HepG2 (cell line): Measurements from ENCODE around the gene PRMT5. TPM values are rescaled to one million over a fixed set of nuclear protein-coding genes. Genes with fewer than 3 reads are reported as not detected.

ENCODE experiments used
- ADNP ChIP-seq: sonication (generic); formaldehyde crosslinking; IDR thresholded peaks from 2 replicates; pipeline ENCODE4 v1.4.0; 2020; ENCODE audit warnings: missing genetic modification reagents
- CENPT ChIP-seq: sonication (generic); formaldehyde crosslinking; IDR thresholded peaks from 2 replicates; pipeline ENCODE4 v1.8.0; 2022; ENCODE audit warnings: low read depth, mild to moderate bottlenecking, moderate library complexity, missing genetic modification reagents
- KLF16 ChIP-seq, 2 experiments: sonication (generic) in 1 of 2; formaldehyde crosslinking in 1 of 2; IDR thresholded peaks; 2 replicates each; pipeline versions ENCODE4 v1.6.1 to v1.8.0; 2016 to 2023; ENCODE audit warnings: missing genetic modification reagents in 2 of 2, missing compliant biosample characterization in 1 of 2
- NAIF1 ChIP-seq: sonication (generic); formaldehyde crosslinking; IDR thresholded peaks from 2 replicates; pipeline ENCODE4 v1.5.0; 2020; ENCODE audit warnings: mild to moderate bottlenecking, missing genetic modification reagents, borderline replicate concordance
- SALL2 ChIP-seq: sonication (generic); formaldehyde crosslinking; IDR thresholded peaks from 2 replicates; pipeline ENCODE4 v1.8.1; 2023; ENCODE audit warnings: mild to moderate bottlenecking, missing genetic modification reagents, inconsistent platforms
- ZNF224 ChIP-seq: sonication (generic); formaldehyde crosslinking; IDR thresholded peaks from 2 replicates; pipeline ENCODE4 v1.5.0; 2020; ENCODE audit warnings: mild to moderate bottlenecking, missing genetic modification reagents
- ZNF235 ChIP-seq: sonication (generic); formaldehyde crosslinking; IDR thresholded peaks from 2 replicates; pipeline ENCODE4 v1.8.1; 2023; ENCODE audit warnings: mild to moderate bottlenecking, missing genetic modification reagents, borderline replicate concordance
- ZNF274 ChIP-seq: sonication (generic); formaldehyde crosslinking; IDR thresholded peaks from 2 replicates; pipeline ENCODE4 v1.5.1; 2020; ENCODE audit warnings: mild to moderate bottlenecking, missing genetic modification reagents
- ZNF652 ChIP-seq: IDR thresholded peaks from 2 replicates; pipeline ENCODE4 v1.6.1; 2016; ENCODE audit warnings: low read depth, borderline replicate concordance
- polyA plus RNA-seq, 8 experiments: library from polyadenylated mRNA; depleted of rRNA in 3 of 8; stranded (reverse) in 7 of 8; unstranded in 1 of 8; fragments of >200 nt; fragmentation: Illumina TruSeq in 4 of 8; extraction: Trizol in 4 of 8; gene quantifications; 2 replicates each; pipeline versions ENCODE4 v1.2.1 to v1.2.3, GENCODE V29; 2011 to 2016; ENCODE audit warnings: low read depth in 4 of 8, missing spikeins in 1 of 8, mixed read lengths in 1 of 8; ENCODE audit not compliant: insufficient read depth in 1 of 8
- total RNA-seq, 5 experiments: library from RNA; depleted of rRNA; stranded (reverse); fragments of >200 nt; fragmentation: Illumina TruSeq; extraction: Trizol; gene quantifications; 2 replicates each; pipeline ENCODE4 v1.2.3, GENCODE V29; 2016; ENCODE audit warnings: low read depth in 1 of 5
- TF ChIP-seq, protein P1 (sequence below): sonication (generic); formaldehyde crosslinking; IDR thresholded peaks from 2 replicates; pipeline ENCODE4 v1.4.0; 2020; ENCODE audit warnings: missing genetic modification reagents, borderline replicate concordance
- TF ChIP-seq, protein P2 (sequence below): sonication (generic); formaldehyde crosslinking; IDR thresholded peaks from 2 replicates; pipeline ENCODE4 v1.4.0; 2020; ENCODE audit warnings: missing genetic modification reagents, borderline replicate concordance
- TF ChIP-seq, protein P3 (sequence below): sonication (generic); formaldehyde crosslinking; IDR thresholded peaks from 2 replicates; pipeline ENCODE4 v1.5.1; 2020; ENCODE audit warnings: missing genetic modification reagents, mild to moderate bottlenecking, borderline replicate concordance
- TF ChIP-seq, protein P4 (sequence below): sonication (generic); formaldehyde crosslinking; IDR thresholded peaks from 2 replicates; pipeline ENCODE4 v1.8.0; 2022; ENCODE audit warnings: mild to moderate bottlenecking, missing genetic modification reagents

Gene PRMT5
- total and polyA plus RNA-seq, 2 of the 13 experiments (the other 11 are each of a cell fraction or from before 2014, with no cell fraction given), result 210 to 354 TPM

DNA sequence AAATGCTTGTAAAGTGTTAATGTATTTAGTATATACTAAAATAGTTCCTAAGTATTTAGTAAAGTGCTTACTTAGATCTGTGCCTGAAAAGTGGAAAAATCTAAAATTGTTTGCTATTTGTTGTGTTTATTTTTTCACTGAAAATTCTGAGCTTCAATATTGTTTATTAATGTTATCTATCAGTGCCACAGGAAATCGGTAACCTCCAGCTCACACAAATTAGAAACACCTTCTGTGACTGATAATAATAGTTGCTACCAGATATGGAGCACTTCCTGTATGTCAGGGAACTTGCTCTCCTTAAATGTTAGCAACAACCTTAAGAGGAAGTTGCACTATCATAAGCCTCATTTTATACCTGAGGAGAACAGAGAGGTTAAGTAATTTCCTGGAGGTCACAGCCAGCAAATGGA, 58.4 kb downstream of the PRMT5 start (continued):
- TF ChIP-seq, protein P1, sequence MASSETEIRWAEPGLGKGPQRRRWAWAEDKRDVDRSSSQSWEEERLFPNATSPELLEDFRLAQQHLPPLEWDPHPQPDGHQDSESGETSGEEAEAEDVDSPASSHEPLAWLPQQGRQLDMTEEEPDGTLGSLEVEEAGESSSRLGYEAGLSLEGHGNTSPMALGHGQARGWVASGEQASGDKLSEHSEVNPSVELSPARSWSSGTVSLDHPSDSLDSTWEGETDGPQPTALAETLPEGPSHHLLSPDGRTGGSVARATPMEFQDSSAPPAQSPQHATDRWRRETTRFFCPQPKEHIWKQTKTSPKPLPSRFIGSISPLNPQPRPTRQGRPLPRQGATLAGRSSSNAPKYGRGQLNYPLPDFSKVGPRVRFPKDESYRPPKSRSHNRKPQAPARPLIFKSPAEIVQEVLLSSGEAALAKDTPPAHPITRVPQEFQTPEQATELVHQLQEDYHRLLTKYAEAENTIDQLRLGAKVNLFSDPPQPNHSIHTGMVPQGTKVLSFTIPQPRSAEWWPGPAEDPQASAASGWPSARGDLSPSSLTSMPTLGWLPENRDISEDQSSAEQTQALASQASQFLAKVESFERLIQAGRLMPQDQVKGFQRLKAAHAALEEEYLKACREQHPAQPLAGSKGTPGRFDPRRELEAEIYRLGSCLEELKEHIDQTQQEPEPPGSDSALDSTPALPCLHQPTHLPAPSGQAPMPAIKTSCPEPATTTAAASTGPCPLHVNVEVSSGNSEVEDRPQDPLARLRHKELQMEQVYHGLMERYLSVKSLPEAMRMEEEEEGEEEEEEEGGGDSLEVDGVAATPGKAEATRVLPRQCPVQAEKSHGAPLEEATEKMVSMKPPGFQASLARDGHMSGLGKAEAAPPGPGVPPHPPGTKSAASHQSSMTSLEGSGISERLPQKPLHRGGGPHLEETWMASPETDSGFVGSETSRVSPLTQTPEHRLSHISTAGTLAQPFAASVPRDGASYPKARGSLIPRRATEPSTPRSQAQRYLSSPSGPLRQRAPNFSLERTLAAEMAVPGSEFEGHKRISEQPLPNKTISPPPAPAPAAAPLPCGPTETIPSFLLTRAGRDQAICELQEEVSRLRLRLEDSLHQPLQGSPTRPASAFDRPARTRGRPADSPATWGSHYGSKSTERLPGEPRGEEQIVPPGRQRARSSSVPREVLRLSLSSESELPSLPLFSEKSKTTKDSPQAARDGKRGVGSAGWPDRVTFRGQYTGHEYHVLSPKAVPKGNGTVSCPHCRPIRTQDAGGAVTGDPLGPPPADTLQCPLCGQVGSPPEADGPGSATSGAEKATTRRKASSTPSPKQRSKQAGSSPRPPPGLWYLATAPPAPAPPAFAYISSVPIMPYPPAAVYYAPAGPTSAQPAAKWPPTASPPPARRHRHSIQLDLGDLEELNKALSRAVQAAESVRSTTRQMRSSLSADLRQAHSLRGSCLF (CRISPR knock-in tag), result no peak
- TF ChIP-seq KLF16 (CRISPR knock-in tag; IDR thresholded peaks at IDR 0.05), result no peak
- TF ChIP-seq ZNF224 (CRISPR knock-in tag), result no peak
- no peak for TF ChIP-seq CENPT
- TF ChIP-seq ADNP (CRISPR knock-in tag), result no peak; the same call in 1 of the 2 replicates
- TF ChIP-seq NAIF1 (CRISPR knock-in tag), result peak; percentile 8; the same call in 1 of the 2 replicates
- TF ChIP-seq, protein P2, sequence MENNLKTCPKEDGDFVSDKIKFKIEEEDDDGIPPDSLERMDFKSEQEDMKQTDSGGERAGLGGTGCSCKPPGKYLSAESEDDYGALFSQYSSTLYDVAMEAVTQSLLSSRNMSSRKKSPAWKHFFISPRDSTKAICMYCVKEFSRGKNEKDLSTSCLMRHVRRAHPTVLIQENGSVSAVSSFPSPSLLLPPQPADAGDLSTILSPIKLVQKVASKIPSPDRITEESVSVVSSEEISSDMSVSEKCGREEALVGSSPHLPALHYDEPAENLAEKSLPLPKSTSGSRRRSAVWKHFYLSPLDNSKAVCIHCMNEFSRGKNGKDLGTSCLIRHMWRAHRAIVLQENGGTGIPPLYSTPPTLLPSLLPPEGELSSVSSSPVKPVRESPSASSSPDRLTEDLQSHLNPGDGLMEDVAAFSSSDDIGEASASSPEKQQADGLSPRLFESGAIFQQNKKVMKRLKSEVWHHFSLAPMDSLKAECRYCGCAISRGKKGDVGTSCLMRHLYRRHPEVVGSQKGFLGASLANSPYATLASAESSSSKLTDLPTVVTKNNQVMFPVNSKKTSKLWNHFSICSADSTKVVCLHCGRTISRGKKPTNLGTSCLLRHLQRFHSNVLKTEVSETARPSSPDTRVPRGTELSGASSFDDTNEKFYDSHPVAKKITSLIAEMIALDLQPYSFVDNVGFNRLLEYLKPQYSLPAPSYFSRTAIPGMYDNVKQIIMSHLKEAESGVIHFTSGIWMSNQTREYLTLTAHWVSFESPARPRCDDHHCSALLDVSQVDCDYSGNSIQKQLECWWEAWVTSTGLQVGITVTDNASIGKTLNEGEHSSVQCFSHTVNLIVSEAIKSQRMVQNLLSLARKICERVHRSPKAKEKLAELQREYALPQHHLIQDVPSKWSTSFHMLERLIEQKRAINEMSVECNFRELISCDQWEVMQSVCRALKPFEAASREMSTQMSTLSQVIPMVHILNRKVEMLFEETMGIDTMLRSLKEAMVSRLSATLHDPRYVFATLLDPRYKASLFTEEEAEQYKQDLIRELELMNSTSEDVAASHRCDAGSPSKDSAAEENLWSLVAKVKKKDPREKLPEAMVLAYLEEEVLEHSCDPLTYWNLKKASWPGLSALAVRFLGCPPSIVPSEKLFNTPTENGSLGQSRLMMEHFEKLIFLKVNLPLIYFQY, result no peak
- TF ChIP-seq, protein P3, sequence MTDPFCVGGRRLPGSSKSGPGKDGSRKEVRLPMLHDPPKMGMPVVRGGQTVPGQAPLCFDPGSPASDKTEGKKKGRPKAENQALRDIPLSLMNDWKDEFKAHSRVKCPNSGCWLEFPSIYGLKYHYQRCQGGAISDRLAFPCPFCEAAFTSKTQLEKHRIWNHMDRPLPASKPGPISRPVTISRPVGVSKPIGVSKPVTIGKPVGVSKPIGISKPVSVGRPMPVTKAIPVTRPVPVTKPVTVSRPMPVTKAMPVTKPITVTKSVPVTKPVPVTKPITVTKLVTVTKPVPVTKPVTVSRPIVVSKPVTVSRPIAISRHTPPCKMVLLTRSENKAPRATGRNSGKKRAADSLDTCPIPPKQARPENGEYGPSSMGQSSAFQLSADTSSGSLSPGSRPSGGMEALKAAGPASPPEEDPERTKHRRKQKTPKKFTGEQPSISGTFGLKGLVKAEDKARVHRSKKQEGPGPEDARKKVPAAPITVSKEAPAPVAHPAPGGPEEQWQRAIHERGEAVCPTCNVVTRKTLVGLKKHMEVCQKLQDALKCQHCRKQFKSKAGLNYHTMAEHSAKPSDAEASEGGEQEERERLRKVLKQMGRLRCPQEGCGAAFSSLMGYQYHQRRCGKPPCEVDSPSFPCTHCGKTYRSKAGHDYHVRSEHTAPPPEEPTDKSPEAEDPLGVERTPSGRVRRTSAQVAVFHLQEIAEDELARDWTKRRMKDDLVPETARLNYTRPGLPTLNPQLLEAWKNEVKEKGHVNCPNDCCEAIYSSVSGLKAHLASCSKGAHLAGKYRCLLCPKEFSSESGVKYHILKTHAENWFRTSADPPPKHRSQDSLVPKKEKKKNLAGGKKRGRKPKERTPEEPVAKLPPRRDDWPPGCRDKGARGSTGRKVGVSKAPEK (CRISPR knock-in tag), result no peak
- no peak for TF ChIP-seq ZNF652 (CRISPR knock-in tag)
- TF ChIP-seq, protein P4, sequence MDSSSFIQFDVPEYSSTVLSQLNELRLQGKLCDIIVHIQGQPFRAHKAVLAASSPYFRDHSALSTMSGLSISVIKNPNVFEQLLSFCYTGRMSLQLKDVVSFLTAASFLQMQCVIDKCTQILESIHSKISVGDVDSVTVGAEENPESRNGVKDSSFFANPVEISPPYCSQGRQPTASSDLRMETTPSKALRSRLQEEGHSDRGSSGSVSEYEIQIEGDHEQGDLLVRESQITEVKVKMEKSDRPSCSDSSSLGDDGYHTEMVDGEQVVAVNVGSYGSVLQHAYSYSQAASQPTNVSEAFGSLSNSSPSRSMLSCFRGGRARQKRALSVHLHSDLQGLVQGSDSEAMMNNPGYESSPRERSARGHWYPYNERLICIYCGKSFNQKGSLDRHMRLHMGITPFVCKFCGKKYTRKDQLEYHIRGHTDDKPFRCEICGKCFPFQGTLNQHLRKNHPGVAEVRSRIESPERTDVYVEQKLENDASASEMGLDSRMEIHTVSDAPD (CRISPR knock-in tag), result no peak
- no peak for TF ChIP-seq ZNF235 (CRISPR knock-in tag)
- no peak for TF ChIP-seq SALL2 (CRISPR knock-in tag)
- TF ChIP-seq ZNF274 (CRISPR knock-in tag), result no peak
